ENCODE data around the gene TBC1D8. TPM values are rescaled to one million over a fixed set of nuclear protein-coding genes. Genes with fewer than 3 reads are reported as not detected.

TBC1D8 gene
- total RNA-seq, 1 experiment from 2014 or later: 29.8 TPM

DNA sequence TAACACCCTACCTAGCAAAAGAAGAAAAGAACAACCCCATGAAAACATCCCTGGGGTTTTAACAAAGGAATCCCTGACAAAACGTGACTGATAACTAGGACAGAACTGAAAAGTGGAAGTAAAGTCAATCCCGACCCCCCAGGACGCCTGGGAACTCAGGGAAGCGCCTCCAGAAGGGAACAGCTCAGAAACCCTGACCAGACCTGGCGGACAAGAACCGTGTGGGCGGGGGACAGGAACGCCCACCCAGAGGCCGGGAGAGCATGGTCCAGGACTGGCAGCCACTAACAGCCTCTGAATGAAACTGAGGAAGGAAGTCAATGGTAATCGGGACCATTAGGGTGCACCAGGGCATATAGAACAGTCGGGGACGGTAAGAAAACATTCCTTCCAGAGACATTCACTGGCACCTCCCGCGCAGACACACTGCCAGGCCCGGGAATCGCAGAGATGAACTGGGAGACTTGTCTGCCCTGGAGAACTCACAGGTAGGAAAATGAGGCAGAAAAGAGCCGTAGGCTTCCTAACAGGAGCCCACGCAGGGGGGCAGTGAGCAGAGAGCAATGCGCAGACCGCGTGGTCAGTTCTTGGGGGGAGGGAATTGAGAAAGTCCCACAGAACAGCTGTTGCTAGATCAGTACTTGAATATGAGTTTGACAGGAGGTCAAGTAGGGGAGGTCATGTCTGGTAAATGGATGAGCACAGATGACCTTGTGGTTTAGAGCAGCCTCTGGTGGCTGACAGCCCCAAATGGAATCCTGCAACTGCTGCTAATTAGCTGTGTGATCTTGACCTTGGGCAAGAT, 1.3 kb upstream of the TBC1D8 start:
- H3K27me3 ChIP-seq (ENCODE audit: control insufficient read depth, insufficient read depth, low read length): peaks cover 2% of the 10 kb centered on the region; the same call in 1 of the 2 replicates
- peak overlapping the region; percentile 53 for H3K4me3 ChIP-seq (ENCODE audit: insufficient read depth, low read depth, low read length)
- H3K36me3 ChIP-seq (replicated peaks; ENCODE audit: control insufficient read depth, insufficient read depth, low read length): no peaks in the 10 kb centered on the region
- DNase-seq: peak; percentile 71

DNA sequence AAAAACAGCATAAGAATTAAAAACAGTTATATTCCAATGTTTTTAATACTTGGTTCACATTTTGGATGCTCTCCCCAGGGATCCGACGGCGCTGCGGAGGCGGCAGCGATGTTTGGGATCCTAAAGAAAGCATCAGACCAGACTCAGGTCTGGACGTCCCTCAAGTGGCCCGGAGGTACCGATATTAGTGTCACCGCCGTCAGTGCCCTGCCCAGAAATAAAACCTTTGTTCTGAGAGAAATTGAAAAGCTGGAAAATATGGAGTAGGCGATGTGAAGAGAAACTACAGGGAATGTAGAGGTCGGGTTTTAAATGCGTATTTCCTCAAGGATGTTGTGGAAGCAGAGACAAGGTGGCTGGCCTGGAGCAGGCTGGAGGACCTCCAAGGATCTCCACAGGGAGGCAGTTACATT, 683 bp upstream of the TBC1D8 start:
- Histone ChIP-seq H3K4me3 (ENCODE audit: insufficient read depth, low read depth, low read length) (peak overlapping the region; percentile 53), H3K27me3 (ENCODE audit: control insufficient read depth, insufficient read depth, low read length) (peaks cover 2% of the 10 kb centered on the region; the same call in 1 of the 2 replicates), H3K36me3 (replicated peaks; ENCODE audit: control insufficient read depth, insufficient read depth, low read length) (no peaks in the 10 kb centered on the region)
- DNase-seq: no peak

DNA sequence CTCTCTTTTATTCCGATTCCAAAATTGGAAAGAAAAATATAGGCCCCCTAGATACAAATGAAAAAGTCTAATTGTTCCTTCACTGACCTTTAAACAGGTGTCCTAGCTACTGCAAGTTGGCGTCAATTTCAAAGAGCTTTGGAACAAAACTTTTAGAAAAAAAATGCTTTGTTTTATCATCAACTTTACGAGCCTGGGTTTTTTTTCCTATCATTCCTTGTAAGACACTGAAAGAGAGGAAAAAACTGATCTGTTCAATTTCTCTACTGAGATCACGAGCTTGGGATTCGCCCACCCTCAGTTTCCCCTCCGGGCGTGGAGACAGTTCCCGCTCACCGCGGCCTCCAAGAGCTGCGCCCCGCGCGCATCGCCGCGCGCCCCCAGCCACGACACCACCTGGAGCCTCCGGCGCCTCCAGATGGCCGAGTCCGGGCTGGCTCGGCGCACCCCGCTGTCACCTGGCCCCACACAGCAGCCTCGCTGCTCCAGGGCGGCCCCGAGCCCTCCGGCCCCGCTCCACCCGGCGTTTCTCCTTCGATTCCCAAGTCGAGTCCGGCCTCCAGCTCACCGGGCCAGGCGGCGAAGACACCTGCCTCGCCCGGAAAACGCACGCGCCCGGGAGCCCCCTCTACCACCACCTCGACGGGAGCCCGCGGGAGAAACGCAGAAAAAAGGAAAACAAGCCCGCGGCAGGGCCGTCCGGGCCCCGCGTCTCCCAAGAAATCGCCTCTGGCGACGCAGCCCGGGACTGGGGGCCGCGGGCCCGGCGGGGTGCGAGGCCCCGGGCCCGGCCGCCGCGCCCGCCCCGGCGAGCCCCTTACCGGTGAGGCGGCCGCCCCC, 656 bp downstream of the TBC1D8 start:
- peak; percentile 86 for DNase-seq
- Histone ChIP-seq H3K36me3 (replicated peaks; ENCODE audit: control insufficient read depth, insufficient read depth, low read length) (no peaks in the 10 kb centered on the region), H3K27me3 (ENCODE audit: control insufficient read depth, insufficient read depth, low read length) (peaks cover 2% of the 10 kb centered on the region; the same call in 1 of the 2 replicates), H3K4me3 (ENCODE audit: insufficient read depth, low read depth, low read length) (peak overlapping the region; percentile 65)

DNA sequence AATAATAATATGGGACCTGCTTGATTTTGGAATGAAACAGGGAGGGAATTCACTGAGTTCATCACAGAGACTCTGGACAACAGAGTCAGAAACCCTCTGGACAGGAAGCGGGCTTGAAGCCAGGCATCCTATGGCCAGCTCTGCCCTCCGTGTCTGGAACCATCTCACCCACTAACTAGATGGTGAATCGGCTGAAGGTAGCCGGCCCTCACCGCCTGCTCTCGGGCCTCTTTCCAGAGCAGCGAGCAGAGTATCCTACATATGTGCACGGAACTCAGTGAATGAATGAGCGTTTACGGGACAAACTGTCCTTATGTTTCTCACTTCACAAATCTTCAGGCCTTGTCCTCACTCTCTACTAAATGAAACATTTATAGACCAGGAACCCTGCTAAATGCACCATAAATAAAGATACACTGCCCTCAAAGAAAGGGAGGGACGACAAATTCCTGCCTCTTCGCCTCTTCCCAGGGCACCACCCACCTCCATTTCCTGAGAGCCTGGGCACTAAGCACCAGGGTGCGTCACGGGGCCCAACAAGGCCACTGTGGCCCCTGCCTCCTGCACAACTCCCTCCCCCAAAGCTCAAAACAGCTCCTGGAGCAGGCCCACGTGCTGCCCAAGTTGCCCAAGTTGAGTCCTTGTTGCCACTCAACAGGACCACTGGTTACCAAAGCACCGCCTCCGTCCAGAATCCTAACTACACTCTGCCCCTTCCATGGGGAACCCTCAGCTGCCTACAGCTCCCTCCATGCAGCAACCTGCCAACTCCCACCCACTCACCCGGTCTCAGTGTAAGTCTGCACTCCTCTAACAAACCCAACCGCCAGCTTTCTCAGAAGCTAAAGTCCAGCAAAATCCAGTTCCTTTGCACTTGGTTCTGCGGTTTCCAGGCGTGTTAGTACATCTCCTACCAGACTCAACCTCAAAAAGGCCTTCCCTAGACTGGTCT, 1.7 kb downstream of the TBC1D8 start:
- Histone ChIP-seq H3K27me3 (ENCODE audit: control insufficient read depth, insufficient read depth, low read length) (peaks cover 2% of the 10 kb centered on the region; the same call in 1 of the 2 replicates), H3K4me3 (ENCODE audit: insufficient read depth, low read depth, low read length) (peak overlapping the region; percentile 65), H3K36me3 (replicated peaks; ENCODE audit: control insufficient read depth, insufficient read depth, low read length) (no peaks in the 10 kb centered on the region)
- peak; percentile 53 for DNase-seq

DNA sequence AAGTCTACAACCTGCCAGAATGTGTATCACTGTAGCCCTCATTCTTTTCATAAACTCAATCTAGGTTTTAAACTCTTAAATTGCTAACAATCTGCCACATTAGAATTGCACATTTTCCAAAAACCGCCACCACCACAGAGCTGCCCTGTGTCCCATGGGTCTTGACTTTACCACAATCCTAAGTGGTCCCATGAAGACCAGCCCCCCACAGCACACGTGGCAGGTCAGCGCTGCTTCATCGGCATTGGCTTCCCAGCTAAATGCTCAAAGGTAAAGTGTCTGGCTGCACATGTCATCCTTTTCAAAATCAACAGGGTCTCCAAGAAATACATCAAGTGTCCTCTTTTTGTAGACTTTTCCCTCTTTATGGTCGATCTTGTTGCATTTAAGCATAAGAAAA, 2.4 kb downstream of the TBC1D8 start:
- Histone ChIP-seq H3K4me3 (ENCODE audit: insufficient read depth, low read depth, low read length) (no peak overlapping the region), H3K36me3 (replicated peaks; ENCODE audit: control insufficient read depth, insufficient read depth, low read length) (no peaks in the 10 kb centered on the region), H3K27me3 (ENCODE audit: control insufficient read depth, insufficient read depth, low read length) (peaks cover 2% of the 10 kb centered on the region; the same call in 1 of the 2 replicates)
- no peak for DNase-seq

DNA sequence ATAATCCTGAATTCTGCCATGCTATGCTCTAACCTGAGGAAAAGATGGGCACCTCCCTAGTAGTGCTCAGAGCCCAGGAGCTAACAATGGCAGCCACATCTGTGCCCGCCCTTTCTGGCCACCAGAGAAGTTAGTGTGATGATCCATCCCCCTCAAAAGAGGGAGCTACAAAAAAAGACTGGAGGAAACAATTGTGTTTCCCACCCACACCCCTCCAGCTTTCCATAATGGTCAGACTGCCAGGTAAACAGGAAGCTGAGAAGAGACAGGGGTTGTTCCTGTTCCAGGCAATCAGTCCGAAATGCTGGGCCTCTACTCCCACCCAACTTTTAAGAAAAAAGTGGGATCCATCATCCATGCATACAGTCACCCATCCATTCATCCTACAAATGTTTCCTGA, 3.2 kb downstream of the TBC1D8 start:
- H3K4me3 ChIP-seq (ENCODE audit: insufficient read depth, low read depth, low read length): no peak overlapping the region
- no peaks in the 10 kb centered on the region for H3K36me3 ChIP-seq (replicated peaks; ENCODE audit: control insufficient read depth, insufficient read depth, low read length)
- no peak for DNase-seq

DNA sequence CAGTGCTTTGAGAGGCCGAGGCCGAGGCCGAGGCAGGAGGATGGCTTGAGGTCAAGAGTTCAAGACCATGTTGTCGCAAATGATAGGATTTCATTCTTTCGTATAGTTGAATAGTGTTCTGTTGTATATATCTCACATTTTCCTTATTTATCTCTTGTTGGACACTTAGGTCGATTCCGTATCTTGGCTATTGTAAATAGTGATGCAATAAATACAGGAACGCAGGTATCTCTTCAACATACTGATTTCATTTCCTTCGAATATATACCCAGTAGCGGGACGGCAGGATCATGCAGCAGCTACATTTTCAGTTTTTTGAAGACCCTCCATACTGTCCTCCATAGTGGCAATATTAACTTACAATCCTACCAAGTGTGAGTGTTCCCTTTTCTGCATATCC, 4.1 kb downstream of the TBC1D8 start:
- peaks cover 2% of the 10 kb centered on the region; the same call in 1 of the 2 replicates for H3K27me3 ChIP-seq (ENCODE audit: control insufficient read depth, insufficient read depth, low read length)
- no peak overlapping the region for H3K4me3 ChIP-seq (ENCODE audit: insufficient read depth, low read depth, low read length)
- no peak for DNase-seq
- no peaks in the 10 kb centered on the region for H3K36me3 ChIP-seq (replicated peaks; ENCODE audit: control insufficient read depth, insufficient read depth, low read length)

More for the DNA sequence above, 3.2 kb downstream of the TBC1D8 start:
- H3K27me3 ChIP-seq (ENCODE audit: control insufficient read depth, insufficient read depth, low read length): peaks cover 2% of the 10 kb centered on the region; the same call in 1 of the 2 replicates

DNA sequence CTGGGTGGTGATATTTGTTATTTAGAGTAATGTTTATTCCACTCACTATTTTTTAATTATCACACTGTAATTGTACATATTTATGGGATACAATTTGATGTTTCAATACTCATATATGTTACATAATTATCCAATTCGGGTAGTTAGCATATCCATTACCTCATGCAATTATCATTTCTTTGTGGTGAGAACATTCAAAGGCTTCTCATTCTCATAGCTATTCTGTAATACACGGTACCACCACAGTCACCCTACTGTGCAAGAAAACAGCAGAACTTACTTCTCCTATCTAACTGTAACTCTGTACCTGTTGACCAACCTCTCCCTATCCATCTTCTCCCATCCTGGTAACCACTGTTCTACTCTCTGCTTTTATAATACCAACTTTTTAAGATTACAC, 4.6 kb downstream of the TBC1D8 start:
- Histone ChIP-seq H3K36me3 (replicated peaks; ENCODE audit: control insufficient read depth, insufficient read depth, low read length) (no peaks in the 10 kb centered on the region), H3K4me3 (ENCODE audit: insufficient read depth, low read depth, low read length) (no peak overlapping the region), H3K27me3 (ENCODE audit: control insufficient read depth, insufficient read depth, low read length) (peaks cover 2% of the 10 kb centered on the region; the same call in 1 of the 2 replicates)
- no peak for DNase-seq

DNA sequence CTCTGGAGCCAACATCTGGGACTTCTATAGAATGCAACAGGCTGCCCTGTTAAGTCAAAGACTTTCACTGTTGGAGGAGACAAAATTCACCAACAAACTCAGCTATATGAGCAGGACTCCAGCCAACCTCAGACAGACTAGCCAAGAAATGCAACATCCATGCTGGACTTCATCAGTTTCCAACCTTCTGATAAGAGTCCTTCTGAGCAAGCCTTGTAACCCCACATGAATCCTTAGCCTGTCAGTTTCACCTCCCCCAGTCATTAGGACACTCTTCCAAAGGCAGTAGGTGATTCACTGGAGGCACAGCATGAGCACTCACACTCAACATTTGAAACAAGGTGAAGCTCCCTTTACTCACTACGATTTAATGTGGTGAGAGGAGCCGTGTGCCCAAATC, 5.8 kb downstream of the TBC1D8 start:
- H3K36me3 ChIP-seq (replicated peaks; ENCODE audit: control insufficient read depth, insufficient read depth, low read length): no peaks in the 10 kb centered on the region
- H3K27me3 ChIP-seq (ENCODE audit: control insufficient read depth, insufficient read depth, low read length): peaks cover 2% of the 10 kb centered on the region; the same call in 1 of the 2 replicates
- no peak overlapping the region for H3K4me3 ChIP-seq (ENCODE audit: insufficient read depth, low read depth, low read length)
- peak; percentile 62 for DNase-seq

DNA sequence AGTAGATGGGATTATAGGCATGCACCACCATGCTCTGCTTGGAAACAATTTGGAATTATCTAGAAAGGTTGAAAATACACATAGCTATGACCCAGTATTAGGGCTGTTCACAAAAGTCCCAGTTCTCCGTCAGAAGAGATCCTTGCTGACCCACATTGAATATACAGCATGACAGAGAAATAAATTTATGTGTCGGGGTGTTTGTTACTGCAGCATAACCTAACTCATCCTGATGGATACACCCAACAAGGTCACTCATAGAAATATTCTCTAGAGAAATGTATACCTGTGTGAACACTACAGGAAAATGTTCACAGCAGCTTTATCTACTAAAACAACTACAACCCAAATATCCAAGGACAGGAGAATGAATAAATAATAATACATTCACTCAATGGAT, 9.0 kb downstream of the TBC1D8 start:
- Histone ChIP-seq H3K27me3 (ENCODE audit: control insufficient read depth, insufficient read depth, low read length) (no peaks in the 10 kb centered on the region), H3K36me3 (replicated peaks; ENCODE audit: control insufficient read depth, insufficient read depth, low read length) (no peaks in the 10 kb centered on the region), H3K4me3 (ENCODE audit: insufficient read depth, low read depth, low read length) (no peak overlapping the region)
- no peak for DNase-seq

DNA sequence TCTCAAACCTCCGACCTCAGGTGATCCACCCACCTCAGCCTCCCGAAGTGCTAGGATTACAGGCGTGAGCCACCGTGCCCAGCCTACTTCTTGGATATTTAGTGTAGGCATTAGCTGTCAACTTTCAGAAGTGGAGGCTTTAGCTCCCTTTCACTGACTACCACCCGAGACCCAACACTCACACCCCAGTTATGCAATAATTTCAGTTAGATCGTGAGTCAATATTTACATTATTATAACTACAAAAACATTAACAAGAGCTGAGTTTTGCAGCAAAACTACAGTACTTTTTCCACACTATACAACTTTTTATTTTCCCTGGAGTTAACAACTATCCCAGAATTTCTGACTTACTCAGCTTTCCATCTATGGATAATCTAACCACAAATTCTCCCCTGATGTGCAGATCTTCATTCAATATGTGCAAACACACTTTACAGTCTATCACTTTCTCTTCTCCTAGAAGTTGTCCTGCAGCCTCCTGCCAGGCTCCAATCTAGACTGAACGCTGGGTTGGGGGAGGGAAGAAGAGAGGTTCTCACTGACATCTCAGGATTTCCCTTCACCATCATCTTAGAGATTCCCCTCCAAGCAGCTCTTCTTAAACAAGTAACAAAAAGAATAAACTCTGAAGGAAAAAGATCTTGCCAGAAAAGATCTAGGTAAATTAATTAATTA, 10.1 kb downstream of the TBC1D8 start:
- no peak overlapping the region for H3K4me3 ChIP-seq (ENCODE audit: insufficient read depth, low read depth, low read length)
- DNase-seq: no peak
- H3K36me3 ChIP-seq (replicated peaks; ENCODE audit: control insufficient read depth, insufficient read depth, low read length): no peaks in the 10 kb centered on the region
- H3K27me3 ChIP-seq (ENCODE audit: control insufficient read depth, insufficient read depth, low read length): no peaks in the 10 kb centered on the region

DNA sequence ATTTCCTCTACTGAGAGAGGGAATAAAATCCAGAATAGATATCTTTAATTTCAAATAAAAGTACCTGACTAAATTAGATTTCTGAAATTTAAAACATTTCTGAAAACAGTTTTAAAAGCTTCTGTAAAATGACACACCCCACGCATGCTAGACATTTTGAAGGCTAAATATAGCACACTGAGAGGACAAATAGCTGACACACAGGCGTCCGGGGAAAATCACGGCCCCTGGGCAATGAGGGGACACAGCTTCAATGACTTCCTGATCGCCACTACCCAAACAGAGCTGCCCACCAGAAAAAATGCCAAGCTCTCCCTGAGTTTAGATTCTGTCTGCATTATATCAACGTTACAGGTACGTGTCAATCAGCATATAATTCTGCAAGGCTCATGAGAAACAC, 10.9 kb downstream of the TBC1D8 start:
- no peaks in the 10 kb centered on the region for H3K36me3 ChIP-seq (replicated peaks; ENCODE audit: control insufficient read depth, insufficient read depth, low read length)
- DNase-seq: no peak
- no peaks in the 10 kb centered on the region for H3K27me3 ChIP-seq (ENCODE audit: control insufficient read depth, insufficient read depth, low read length)
- H3K4me3 ChIP-seq (ENCODE audit: insufficient read depth, low read depth, low read length): no peak overlapping the region

DNA sequence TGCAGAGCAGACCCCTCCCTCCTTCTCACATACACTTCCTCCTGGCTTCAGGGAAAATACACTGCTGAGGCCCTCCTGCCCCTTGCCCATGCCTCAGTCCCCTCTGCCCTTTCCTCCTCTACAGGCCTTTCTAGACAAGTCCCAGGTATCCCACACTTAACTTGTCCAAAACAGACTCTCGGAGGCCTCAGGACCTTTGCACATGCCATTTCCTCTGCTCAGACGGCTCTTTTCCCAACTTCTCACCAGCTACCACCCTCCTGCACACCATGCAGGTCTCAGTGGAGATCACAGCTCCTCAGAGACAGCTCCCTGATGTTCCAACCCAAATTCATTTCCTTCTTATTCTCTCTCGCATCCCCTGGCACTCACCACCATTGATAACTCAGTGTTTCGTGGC, 11.7 kb downstream of the TBC1D8 start:
- Histone ChIP-seq H3K4me3 (ENCODE audit: insufficient read depth, low read depth, low read length) (no peak overlapping the region), H3K36me3 (replicated peaks; ENCODE audit: control insufficient read depth, insufficient read depth, low read length) (no peaks in the 10 kb centered on the region), H3K27me3 (ENCODE audit: control insufficient read depth, insufficient read depth, low read length) (no peaks in the 10 kb centered on the region)
- DNase-seq: no peak
